K562 (cell line): ENCODE measurements around the gene IL17RA. TPM values are rescaled to one million over a fixed set of nuclear protein-coding genes. Genes with fewer than 3 reads are reported as not detected.

ENCODE experiments used
- CCAR2 ChIP-seq: fragments of 200-400 bp; formaldehyde crosslinking; IDR thresholded peaks from 2 replicates; pipeline ENCODE4 v1.6.1; 2017; ENCODE audit warnings: mild to moderate bottlenecking, low read depth, low read length
- CEBPG ChIP-seq, 3 experiments: fragments of 200-800 bp in 1 of 3; sonication (Bioruptor generic) in 1 of 3; sonication (generic) in 1 of 3; formaldehyde crosslinking in 1 of 3; IDR thresholded peaks in 2 of 3; conservative IDR thresholded peaks in 1 of 3; 2 replicates each; pipeline versions ENCODE4 v1.6.1 to v1.8.0; 2016 to 2022; ENCODE audit warnings: missing compliant biosample characterization in 2 of 3, missing genetic modification characterization in 2 of 3, mild to moderate bottlenecking in 1 of 3, missing genetic modification reagents in 1 of 3
- CREBBP ChIP-seq: IDR thresholded peaks from one replicate; pipeline ENCODE4 v1.6.1; 2012; ENCODE audit warnings: low read depth, mild to moderate bottlenecking, control low read depth, inconsistent platforms, low read length
- EP300 ChIP-seq: IDR thresholded peaks from 2 replicates; pipeline ENCODE4 v1.6.1; 2012; ENCODE audit warnings: low read length, improper control_type of control experiment
- JUN ChIP-seq, 2 experiments: sonication (generic) in 1 of 2; formaldehyde crosslinking in 1 of 2; IDR thresholded peaks; 2 replicates each; pipeline versions ENCODE4 v1.6.1 to v1.8.0; 2012 to 2022; ENCODE audit warnings: borderline replicate concordance in 2 of 2, mild to moderate bottlenecking in 2 of 2, improper control_type of control experiment in 1 of 2, low read depth in 1 of 2, low read length in 1 of 2, missing genetic modification reagents in 1 of 2
- MTA3 ChIP-seq: fragments of 450-650 bp; formaldehyde crosslinking; IDR thresholded peaks from 2 replicates; pipeline ENCODE4 v1.6.1; 2017; ENCODE audit warnings: mild to moderate bottlenecking, borderline replicate concordance
- RBBP5 ChIP-seq: fragments of 200-600 bp; sonication (generic); IDR thresholded peaks from 2 replicates; pipeline ENCODE4 v1.6.1; 2012; ENCODE audit warnings: borderline replicate concordance, mild to moderate bottlenecking, low read length, control low read depth, inconsistent platforms; ENCODE audit not compliant: insufficient read depth, poor library complexity, severe bottlenecking
- TEAD4 ChIP-seq, 2 experiments: sonication (generic) in 1 of 2; formaldehyde crosslinking in 1 of 2; IDR thresholded peaks; 2 replicates each; pipeline versions ENCODE4 v1.6.1 to v1.8.0; 2012 to 2022; ENCODE audit warnings: borderline replicate concordance in 1 of 2, inconsistent platforms in 1 of 2, low read length in 1 of 2, mild to moderate bottlenecking in 1 of 2, missing genetic modification reagents in 1 of 2
- TRIM25 ChIP-seq: fragments of 450-650 bp; IDR thresholded peaks from 2 replicates; pipeline ENCODE4 v1.7.0; 2016; ENCODE audit warnings: borderline replicate concordance
- UBTF ChIP-seq, 2 experiments: IDR thresholded peaks; 2 replicates each; pipeline ENCODE4 v1.6.1; 2012; ENCODE audit warnings: improper control_type of control experiment in 2 of 2, low read depth in 2 of 2, low read length in 2 of 2, borderline replicate concordance in 1 of 2
- polyA plus RNA-seq, 8 experiments: library from polyadenylated mRNA; depleted of rRNA in 4 of 8; stranded (reverse) in 5 of 8; unstranded in 3 of 8; fragments of >200 nt; fragmentation: Nextera tagmentation in 2 of 8; fragmentation: Illumina TruSeq in 1 of 8; extraction: Ambion mirVana in 2 of 8; extraction: Trizol in 1 of 8; gene quantifications; 2 replicates each; pipeline versions ENCODE4 v1.2.1 to v1.2.3, GENCODE V29; 2011 to 2014; ENCODE audit warnings: inconsistent platforms in 1 of 8, missing spikeins in 1 of 8
- total RNA-seq, 7 experiments: library from RNA; depleted of rRNA in 6 of 7; stranded (reverse); fragments of >200 nt in 6 of 7; fragmentation: Illumina TruSeq in 2 of 7; extraction: Trizol in 2 of 7; gene quantifications; 2 replicates each; pipeline versions ENCODE4 v1.2.1 to v1.2.3, GENCODE V29; 2011 to 2021; ENCODE audit warnings: low replicate concordance in 1 of 7
- TF ChIP-seq, protein P1 (sequence below): fragments of 250-450 bp; sonication (Bioruptor Pico); IDR thresholded peaks from 2 replicates; pipeline ENCODE4 v1.4.0; 2020
- TF ChIP-seq, protein P2 (sequence below): fragments of 250-450 bp; sonication (Bioruptor Pico); IDR thresholded peaks from 2 replicates; pipeline ENCODE4 v1.4.0; 2020; ENCODE audit warnings: borderline replicate concordance

The IL17RA gene
- total and polyA plus RNA-seq, 9 of the 15 experiments (the other 6 are each of a cell fraction or from before 2014, with no cell fraction given), result 0.17 to 11.8 (median 3.7) TPM

- TF ChIP-seq RBBP5, result no peak
- peak; percentile 22; the same call in 1 of the 2 replicates for TF ChIP-seq EP300
- no peak for TF ChIP-seq TRIM25
- 0 out of 2 replicates have a peak, but pooled peaks have one; percentile 17 for TF ChIP-seq JUN (IDR thresholded peaks at IDR 0.05; ENCODE audit: borderline replicate concordance, low read depth, low read length)
- no peak for TF ChIP-seq JUN (CRISPR knock-in tag; IDR thresholded peaks at IDR 0.05; ENCODE audit: borderline replicate concordance)
- TF ChIP-seq CCAR2, result no peak
- TF ChIP-seq, protein P1, sequence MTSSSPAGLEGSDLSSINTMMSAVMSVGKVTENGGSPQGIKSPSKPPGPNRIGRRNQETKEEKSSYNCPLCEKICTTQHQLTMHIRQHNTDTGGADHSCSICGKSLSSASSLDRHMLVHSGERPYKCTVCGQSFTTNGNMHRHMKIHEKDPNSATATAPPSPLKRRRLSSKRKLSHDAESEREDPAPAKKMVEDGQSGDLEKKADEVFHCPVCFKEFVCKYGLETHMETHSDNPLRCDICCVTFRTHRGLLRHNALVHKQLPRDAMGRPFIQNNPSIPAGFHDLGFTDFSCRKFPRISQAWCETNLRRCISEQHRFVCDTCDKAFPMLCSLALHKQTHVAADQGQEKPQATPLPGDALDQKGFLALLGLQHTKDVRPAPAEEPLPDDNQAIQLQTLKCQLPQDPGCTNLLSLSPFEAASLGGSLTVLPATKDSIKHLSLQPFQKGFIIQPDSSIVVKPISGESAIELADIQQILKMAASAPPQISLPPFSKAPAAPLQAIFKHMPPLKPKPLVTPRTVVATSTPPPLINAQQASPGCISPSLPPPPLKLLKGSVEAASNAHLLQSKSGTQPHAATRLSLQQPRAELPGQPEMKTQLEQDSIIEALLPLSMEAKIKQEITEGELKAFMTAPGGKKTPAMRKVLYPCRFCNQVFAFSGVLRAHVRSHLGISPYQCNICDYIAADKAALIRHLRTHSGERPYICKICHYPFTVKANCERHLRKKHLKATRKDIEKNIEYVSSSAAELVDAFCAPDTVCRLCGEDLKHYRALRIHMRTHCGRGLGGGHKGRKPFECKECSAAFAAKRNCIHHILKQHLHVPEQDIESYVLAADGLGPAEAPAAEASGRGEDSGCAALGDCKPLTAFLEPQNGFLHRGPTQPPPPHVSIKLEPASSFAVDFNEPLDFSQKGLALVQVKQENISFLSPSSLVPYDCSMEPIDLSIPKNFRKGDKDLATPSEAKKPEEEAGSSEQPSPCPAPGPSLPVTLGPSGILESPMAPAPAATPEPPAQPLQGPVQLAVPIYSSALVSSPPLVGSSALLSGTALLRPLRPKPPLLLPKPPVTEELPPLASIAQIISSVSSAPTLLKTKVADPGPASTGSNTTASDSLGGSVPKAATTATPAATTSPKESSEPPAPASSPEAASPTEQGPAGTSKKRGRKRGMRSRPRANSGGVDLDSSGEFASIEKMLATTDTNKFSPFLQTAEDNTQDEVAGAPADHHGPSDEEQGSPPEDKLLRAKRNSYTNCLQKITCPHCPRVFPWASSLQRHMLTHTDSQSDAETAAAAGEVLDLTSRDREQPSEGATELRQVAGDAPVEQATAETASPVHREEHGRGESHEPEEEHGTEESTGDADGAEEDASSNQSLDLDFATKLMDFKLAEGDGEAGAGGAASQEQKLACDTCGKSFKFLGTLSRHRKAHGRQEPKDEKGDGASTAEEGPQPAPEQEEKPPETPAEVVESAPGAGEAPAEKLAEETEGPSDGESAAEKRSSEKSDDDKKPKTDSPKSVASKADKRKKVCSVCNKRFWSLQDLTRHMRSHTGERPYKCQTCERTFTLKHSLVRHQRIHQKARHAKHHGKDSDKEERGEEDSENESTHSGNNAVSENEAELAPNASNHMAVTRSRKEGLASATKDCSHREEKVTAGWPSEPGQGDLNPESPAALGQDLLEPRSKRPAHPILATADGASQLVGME (CRISPR knock-in tag), result peak; percentile 81; the same call in 1 of the 2 replicates
- TF ChIP-seq CREBBP, result no peak
- TF ChIP-seq, protein P2, sequence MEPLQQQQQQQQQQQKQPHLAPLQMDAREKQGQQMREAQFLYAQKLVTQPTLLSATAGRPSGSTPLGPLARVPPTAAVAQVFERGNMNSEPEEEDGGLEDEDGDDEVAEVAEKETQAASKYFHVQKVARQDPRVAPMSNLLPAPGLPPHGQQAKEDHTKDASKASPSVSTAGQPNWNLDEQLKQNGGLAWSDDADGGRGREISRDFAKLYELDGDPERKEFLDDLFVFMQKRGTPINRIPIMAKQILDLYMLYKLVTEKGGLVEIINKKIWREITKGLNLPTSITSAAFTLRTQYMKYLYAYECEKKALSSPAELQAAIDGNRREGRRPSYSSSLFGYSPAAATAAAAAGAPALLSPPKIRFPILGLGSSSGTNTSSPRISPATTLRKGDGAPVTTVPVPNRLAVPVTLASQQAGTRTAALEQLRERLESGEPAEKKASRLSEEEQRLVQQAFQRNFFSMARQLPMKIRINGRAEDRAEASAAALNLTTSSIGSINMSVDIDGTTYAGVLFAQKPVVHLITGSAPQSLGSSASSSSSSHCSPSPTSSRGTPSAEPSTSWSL (CRISPR knock-in tag), result no peak
- peak; percentile 31; the same call in 1 of the 2 replicates for TF ChIP-seq TEAD4 (IDR thresholded peaks at IDR 0.05; ENCODE audit: low read length)
- no peak for TF ChIP-seq TEAD4 (CRISPR knock-in tag; IDR thresholded peaks at IDR 0.05; ENCODE audit: borderline replicate concordance)
- no peak for TF ChIP-seq MTA3
- TF ChIP-seq UBTF (IDR thresholded peaks at IDR 0.05; ENCODE audit: borderline replicate concordance in 1 of 2, low read depth in 2 of 2, low read length in 2 of 2), result no peak
- no peak for TF ChIP-seq CEBPG (CRISPR knock-in tag; IDR thresholded peaks at IDR 0.05)
- peak; percentile 45 to 61; a peak in 3 of 4 replicates for TF ChIP-seq CEBPG (tag; conservative IDR thresholded peaks at IDR 0.05 in 1 of 2, IDR thresholded peaks at IDR 0.05 in 1 of 2)
These were observed 13.6 kb downstream of the IL17RA start (continued) for GRCh38 chr22:17098379-17098819.
